Adipose tissue (tissue), 3 donors: ENCODE measurements around the gene TRMT1. TPM values are rescaled to one million over a fixed set of nuclear protein-coding genes. Genes with fewer than 3 reads are reported as not detected.

Source experiments
- H3K27ac ChIP-seq: one replicate; pipeline ENCODE4 v1.5.1; 2013; ENCODE audit warnings: low read depth, low read length
- WGBS, 3 donors: extraction: QIAGEN DNeasy Blood & Tissue Kit; methylation state at CpG; one replicate each; pipeline ENCODE4 v1.1.7; 2013; 5-methylcytosine and 5-hydroxymethylcytosine counted together
- polyA plus RNA-seq, 3 donors: library from polyadenylated mRNA; stranded (reverse); fragments of 200-250 nt; gene quantifications; one replicate each; pipeline ENCODE4 v1.2.3, GENCODE V29; 2013
- donor health status: healthy with polysubstance abuse.
- donor health status: Bipolar disorder and iron deficiency.
- donor health status: healthy.

TRMT1 gene
- polyA plus RNA-seq, 3 donors = 25.0 to 38.9 (median 36.7) TPM

DNA sequence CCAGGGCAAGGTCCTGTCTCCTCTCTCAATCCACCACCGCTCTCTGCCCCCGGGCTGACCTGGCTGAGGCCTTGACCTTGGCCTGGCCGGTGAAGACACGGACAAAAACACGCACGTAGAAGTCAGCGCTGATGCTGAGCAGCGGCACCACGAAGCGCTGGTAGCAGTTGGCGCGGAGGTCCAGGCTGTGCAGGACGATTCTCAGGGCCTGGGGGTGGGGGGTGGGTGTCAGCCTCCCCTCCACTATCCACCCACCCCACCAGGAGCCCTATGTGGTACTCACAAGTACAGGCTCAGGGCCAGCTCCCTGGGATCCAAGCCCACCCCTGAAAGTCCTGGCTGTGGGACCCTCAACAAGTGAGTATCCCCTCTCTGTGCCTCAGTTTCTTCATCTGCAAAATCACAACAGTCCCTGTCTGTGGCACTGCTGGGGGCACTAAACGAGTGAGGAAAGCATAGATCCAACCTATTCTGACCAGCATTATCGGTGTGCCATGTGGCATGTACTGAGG, 6.4 kb downstream of the TRMT1 start:
- no peak overlapping the region for H3K27ac ChIP-seq
- WGBS, 3 donors = 86 to 92% (median 92%) methylated on average over 15 of the region's 15 CpGs

GRCh38 chr19:13109361-13110098, 7.0 kb downstream of the TRMT1 start:
- 92 to 95% (median 94%) methylated on average over 30 of the region's 30 CpGs for WGBS, 3 donors
- no peak overlapping the region for H3K27ac ChIP-seq

DNA sequence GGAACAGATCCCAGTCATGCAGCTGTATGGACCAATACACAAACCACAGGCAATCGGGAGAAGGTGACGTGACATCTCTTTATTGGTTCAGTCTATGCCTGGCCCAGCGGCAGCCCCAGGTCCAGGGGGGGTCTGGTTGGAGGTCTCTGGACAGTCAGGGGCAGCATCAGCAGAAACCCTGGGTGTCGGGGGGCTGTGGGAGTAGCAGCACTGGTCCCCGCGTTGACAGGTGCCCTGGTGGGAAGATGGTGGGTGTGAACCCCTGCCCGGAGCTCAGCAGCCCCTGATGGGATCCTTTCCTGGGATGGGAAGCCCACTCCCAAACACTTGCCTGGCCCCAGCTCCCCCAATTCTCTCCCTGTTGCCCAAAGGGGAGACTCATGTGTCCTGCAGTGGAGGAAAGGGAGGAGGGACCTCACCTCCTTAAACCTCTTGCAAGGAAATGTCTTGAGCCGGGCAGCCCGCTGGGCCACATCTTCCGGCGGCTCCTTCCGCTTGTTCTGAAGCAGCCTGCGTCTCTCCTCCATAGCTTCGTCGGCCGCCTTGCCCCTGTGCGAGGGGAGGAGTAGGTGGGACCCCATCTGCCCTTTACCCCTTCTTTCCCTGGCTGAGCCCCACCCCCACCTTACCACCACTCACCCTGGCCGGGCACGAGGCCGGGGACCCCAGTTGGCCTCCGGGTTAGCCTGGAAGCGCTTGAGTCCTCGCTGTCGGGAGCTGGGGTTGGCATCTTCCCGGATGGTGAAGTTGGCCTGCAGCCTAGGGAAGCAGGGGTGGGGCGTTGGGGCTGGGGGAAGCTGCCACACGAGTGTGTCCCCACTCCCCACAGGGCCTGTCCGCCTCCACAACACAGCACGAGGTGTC, 11.5 kb downstream of the TRMT1 start:
- no peak overlapping the region for H3K27ac ChIP-seq
- 40 to 82% (median 47%) methylated on average over 28 to 29 of the region's 29 CpGs for WGBS, 3 donors

DNA sequence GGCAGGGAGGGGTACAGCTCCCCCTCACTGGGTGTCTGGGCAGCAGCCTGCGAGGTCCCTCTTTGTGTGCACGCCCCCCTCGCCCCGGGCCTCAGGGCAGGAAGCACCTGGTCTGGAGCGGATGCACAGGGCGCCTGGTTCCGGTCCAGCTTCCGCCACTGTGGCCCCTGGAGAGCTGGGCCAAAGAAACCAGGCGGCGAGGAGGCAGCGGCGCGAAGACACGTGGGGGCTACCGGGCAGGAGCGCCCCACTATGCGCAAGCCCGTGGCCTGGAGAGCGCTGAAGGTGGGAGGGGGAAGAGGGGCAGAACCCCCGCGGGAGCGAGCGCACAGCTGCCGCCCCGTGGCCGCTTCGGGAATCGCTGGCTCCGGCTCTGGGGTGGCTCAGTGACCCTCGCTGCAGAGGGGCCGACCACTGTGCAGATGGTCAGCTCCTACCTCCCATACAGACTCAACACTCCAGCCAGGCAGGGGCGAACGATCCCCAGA, 12.1 kb downstream of the TRMT1 start:
- WGBS, 3 donors = 28 to 42% (median 33%) methylated on average over 25 to 33 of the region's 33 CpGs

GRCh38 chr19:13103581-13104359, 12.8 kb downstream of the TRMT1 start:
- peak overlapping the region; percentile 28 for H3K27ac ChIP-seq
- 42 to 84% (median 56%) methylated on average over 12 to 13 of the region's 13 CpGs for WGBS, 3 donors

More for the DNA sequence above, 12.1 kb downstream of the TRMT1 start:
- no peak overlapping the region for H3K27ac ChIP-seq

GRCh38 chr19:13102666-13103580, 13.6 kb downstream of the TRMT1 start, which contains the start of gene LYL1:
LYL1 (minus strand) TSS chr19:13102858; CDS start chr19:13101171, 1,687 bp downstream.
- WGBS, 3 donors = 2 to 6% (median 2%) methylated on average over 40 to 47 of the region's 47 CpGs
- H3K27ac ChIP-seq = peak within 1 kb of the TSS; percentile 80

DNA sequence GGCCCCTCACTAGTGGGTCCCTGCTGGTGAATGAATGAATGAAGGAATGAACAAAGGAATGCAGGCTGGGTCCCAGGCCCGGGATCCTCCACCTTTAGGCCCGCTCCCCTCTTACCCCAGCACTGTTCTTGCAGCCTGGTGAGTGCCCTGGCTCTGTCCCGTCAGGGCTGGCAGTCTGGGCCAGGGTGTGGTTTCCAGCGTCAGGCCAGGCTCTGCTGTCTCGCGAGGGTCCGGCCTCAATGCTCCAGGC, 14.2 kb downstream of the TRMT1 start:
- WGBS, 3 donors = 5 to 17% (median 12%) methylated on average over 7 of the region's 7 CpGs
- H3K27ac ChIP-seq = peak overlapping the region; percentile 80

DNA sequence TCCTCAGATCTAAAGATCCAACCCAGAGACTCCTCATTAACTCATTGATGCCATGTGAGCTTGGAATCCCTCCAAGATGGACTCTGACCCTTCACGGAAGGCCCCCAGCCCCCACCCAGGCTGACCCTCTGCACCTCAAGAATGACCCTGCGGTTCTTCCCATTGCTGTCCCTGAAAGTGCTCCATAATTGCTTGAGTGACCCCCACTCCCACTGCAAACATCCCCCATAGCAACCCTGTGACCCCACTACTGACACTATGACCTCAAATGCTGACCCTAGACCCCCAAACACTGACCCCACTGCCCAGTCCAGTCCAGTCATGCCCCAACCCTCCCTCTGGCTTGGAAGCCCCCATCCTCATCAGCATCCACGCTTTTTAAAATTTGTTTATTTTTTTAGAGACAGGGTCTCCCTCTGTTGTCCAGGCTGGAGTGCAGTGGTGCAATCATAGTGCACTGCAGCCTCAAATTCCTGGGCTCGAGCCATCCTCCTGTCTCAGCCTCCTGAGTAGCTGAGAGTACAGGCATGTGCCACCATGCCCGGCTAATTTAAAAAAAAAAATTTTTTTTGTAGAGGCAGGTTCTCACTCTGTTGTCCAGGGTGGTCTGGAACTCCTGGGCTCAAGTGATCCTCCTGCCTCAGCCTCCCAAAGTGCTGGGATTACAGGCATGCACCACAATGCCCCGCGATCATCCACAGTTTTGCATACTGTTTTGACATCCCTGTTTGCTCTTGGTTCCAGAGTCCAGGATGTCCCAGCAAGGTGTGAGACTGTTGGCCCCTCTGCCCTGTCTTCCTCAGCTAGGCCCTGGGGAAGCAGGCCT, 14.7 kb downstream of the TRMT1 start:
- WGBS, 3 donors = 37 to 59% (median 51%) methylated on average over 7 of the region's 7 CpGs
- peak overlapping the region; percentile 80 for H3K27ac ChIP-seq

DNA sequence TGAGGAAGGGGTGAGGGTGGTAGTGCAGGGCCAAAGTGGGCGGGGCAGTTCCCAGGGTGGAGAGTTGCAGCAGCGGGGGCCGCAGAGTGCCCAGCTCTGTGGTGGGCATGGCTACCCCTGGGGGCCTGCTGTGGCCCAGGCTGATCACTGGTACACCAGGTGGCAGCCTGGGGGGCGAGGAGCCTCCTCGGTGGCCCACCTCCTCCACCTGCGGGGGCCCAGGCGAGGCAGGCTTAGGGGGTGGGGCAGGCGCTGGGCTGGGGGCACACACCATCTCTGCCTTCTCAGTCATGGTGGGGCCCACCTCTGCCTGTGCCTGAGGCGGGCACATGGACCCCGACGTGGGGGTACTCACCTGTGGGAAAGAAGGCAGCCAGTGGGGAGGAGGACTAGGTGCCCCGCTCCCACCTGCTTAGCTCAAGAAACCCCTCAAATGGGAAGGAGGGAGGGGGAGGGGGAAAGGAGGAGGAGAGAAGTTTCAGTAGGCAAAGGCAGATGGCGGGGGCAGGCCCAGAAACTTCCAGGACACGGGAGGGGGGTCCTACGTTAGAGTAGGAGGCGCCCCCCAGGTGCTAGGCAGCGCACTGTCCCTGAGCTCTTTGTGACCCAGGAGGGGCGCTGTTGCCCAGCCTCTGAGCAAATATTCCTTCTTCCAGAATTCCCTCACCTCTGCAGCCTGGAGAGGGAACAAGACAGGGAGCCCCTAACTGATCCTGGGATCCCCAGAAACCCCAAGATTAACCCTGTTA, 15.5 kb downstream of the TRMT1 start:
- 45 to 56% (median 48%) methylated on average over 13 to 18 of the region's 18 CpGs for WGBS, 3 donors
- no peak overlapping the region for H3K27ac ChIP-seq

GRCh38 chr19:13100031-13100588, 16.4 kb downstream of the TRMT1 start:
- WGBS, 3 donors = 51 to 85% (median 57%) methylated on average over 12 of the region's 12 CpGs
- peak overlapping the region; percentile 82 for H3K27ac ChIP-seq

GRCh38 chr19:13099073-13099999, 17.2 kb downstream of the TRMT1 start:
- 26 to 27% (median 27%) methylated on average over 75 to 77 of the region's 77 CpGs for WGBS, 3 donors
- H3K27ac ChIP-seq = peak overlapping the region; percentile 82

DNA sequence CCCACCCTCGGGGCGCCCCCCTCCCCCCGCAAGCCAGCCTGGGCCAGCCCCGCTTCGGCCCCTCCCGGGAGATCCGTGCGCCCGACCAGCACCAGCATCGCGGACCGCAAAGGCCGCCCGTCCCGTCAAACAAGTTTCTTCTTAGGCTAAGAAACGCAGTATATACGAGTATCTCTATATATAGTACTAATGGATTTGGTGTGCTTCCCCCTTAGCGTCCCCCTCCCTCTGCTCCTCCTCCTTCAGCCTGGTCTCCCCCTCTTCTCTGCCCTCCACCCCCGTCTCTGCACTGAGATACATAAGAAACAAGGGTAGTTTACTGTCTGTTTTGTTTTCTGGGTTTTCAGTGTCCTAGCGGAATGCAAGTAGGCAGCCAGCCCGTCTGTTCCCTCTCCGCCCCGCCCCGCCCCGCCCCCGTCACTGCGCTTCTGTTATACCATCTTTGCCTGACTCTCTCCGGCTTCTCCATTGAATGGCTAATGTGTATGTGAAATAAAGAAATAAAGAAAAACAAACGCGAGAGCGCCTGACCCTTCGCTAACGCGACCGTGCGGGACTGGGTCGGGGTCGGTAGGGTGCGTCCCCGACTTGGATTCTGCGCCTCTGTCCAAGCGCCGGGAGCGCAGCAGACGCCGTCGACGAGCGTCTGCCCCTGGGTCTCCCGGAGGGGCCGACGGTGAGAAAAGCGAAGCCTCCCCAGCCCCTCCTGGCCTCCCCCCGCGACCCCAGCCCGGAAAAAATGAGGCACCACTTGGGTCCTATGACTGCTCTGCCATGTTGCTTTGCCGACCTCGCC, 18.1 kb downstream of the TRMT1 start:
- 6 to 19% (median 19%) methylated on average over 51 to 58 of the region's 58 CpGs for WGBS, 3 donors
- H3K27ac ChIP-seq = peak overlapping the region; percentile 82

DNA sequence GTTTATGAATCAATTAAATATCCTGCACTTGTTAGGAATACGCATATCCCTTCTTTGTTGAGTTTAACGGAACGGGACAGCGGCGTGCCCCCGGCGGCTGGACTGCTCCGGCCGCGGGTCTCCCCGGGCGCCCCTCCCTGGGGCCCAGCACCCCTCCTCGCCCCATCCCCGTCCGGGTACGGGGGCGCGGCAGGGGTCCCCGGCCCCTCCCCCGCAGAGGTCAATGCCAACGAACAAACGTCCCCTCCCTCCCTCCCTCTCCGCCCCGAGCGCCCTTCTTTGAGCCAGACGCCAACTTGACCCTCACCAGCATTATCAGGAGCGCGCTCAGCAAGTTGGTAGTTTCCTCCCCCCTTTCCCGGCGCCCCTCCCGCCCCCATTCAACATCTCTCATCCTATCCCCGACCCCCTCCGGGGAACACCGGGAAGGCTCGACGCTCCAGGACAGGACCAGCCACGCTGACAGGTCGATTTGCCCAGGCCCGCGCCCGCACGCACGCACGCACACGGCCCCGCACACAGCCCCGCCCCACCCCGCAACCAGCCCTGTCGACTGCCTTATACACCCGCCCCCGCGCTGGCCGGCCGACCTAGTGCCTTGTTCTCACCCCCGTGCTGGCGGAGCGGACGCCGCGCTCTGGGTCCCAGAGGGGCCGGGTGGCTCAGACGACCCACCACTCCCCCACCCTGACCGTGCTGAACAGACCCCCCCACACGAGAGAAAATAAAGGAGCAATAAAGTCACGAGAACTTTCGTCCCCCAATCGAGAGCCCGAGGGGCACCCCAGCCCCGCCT, 18.9 kb downstream of the TRMT1 start:
- 8 to 13% (median 11%) methylated on average over 56 to 69 of the region's 69 CpGs for WGBS, 3 donors
- H3K27ac ChIP-seq = no peak overlapping the region
